ENCODE results near the gene ACSS1.

DNA sequence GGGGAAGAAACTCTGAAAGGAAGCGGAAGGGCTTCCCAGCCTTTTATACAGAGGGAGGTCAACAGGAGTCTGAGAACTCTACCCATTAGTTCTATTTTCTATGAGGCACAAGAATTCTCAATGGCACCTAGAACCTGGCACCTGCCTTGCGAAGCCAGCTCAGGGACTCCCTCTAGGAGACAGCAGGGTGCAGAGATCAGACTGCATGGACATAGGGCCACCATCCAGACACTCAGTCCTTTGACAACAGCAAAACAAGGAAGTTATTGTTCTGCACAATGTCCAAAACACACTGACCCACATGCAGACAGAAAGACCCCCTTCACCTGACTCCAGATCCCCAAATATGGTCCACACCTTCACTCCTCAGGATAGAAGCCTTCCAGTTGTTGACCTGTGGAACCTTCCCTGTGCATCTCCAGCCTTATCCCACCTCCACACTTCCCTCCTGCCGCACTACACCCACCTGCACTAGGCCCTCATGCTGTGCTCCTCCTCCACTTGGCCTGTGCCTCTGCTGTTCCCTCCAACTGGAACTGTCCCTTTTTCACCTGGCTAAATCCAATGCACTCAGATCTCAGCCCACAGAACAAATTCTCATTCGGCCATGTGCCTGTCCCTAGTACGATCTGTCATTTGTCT is 27.8 kb downstream of the ACSS1 start:
- no peak for TF ChIP-seq POLR2AphosphoS5 (IDR thresholded peaks at IDR 0.05; ENCODE audit: low read depth, low read length)
- TF ChIP-seq, protein P1, sequence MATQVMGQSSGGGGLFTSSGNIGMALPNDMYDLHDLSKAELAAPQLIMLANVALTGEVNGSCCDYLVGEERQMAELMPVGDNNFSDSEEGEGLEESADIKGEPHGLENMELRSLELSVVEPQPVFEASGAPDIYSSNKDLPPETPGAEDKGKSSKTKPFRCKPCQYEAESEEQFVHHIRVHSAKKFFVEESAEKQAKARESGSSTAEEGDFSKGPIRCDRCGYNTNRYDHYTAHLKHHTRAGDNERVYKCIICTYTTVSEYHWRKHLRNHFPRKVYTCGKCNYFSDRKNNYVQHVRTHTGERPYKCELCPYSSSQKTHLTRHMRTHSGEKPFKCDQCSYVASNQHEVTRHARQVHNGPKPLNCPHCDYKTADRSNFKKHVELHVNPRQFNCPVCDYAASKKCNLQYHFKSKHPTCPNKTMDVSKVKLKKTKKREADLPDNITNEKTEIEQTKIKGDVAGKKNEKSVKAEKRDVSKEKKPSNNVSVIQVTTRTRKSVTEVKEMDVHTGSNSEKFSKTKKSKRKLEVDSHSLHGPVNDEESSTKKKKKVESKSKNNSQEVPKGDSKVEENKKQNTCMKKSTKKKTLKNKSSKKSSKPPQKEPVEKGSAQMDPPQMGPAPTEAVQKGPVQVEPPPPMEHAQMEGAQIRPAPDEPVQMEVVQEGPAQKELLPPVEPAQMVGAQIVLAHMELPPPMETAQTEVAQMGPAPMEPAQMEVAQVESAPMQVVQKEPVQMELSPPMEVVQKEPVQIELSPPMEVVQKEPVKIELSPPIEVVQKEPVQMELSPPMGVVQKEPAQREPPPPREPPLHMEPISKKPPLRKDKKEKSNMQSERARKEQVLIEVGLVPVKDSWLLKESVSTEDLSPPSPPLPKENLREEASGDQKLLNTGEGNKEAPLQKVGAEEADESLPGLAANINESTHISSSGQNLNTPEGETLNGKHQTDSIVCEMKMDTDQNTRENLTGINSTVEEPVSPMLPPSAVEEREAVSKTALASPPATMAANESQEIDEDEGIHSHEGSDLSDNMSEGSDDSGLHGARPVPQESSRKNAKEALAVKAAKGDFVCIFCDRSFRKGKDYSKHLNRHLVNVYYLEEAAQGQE (IDR thresholded peaks at IDR 0.05; ENCODE audit: insufficient read depth in 1 of 2, low read depth in 2 of 2, low read length in 2 of 2) = no peak
- TF ChIP-seq TAF1 (IDR thresholded peaks at IDR 0.05; ENCODE audit: borderline replicate concordance, insufficient read depth, low read length) = no peak
- no peak for TF ChIP-seq SIN3A (IDR thresholded peaks at IDR 0.05; ENCODE audit: borderline replicate concordance, insufficient read depth, low read length)

All from PFSK-1 (cell line).